HG02588 (cell line): ENCODE data around the gene TGFB2.

ENCODE experiments used
- ATAC-seq: cut with Tn5 transposase; IDR thresholded peaks from one replicate; pipeline ENCODE4 v1.9.1; 2021; ENCODE audit warnings: mild to moderate bottlenecking, moderate library complexity; ENCODE audit not compliant: unreplicated experiment

TGFB2 gene

GRCh38 chr1:218330043-218330623 lies 15.0 kb upstream of the TGFB2 start:
- no peak for ATAC-seq

- no peak for ATAC-seq
Observed at GRCh38 chr1:218332416-218332815, 12.7 kb upstream of the TGFB2 start.

GRCh38 chr1:218336328-218336727 lies 8.8 kb upstream of the TGFB2 start:
- ATAC-seq: no peak

- ATAC-seq: peak; percentile 60
Observed at GRCh38 chr1:218339267-218339831, 5.8 kb upstream of the TGFB2 start.

- no peak for ATAC-seq
Observed at GRCh38 chr1:218341325-218341724, 3.8 kb upstream of the TGFB2 start.

- ATAC-seq: no peak
Observed at GRCh38 chr1:218342091-218342490, 3.0 kb upstream of the TGFB2 start.

GRCh38 chr1:218345673-218346390 lies 696 bp downstream of the TGFB2 start:
- ATAC-seq: peak; percentile 67

GRCh38 chr1:218346391-218347204 lies 1.5 kb downstream of the TGFB2 start:
- ATAC-seq: no peak

GRCh38 chr1:218347336-218347722 lies 2.2 kb downstream of the TGFB2 start:
- ATAC-seq: no peak

GRCh38 chr1:218347723-218348627 lies 2.8 kb downstream of the TGFB2 start:
- no peak for ATAC-seq

- ATAC-seq: no peak
Observed at GRCh38 chr1:218348628-218349071, 3.5 kb downstream of the TGFB2 start.

GRCh38 chr1:218349348-218350034 lies 4.4 kb downstream of the TGFB2 start:
- ATAC-seq: no peak

GRCh38 chr1:218350035-218350525 lies 4.9 kb downstream of the TGFB2 start:
- ATAC-seq: no peak

- no peak for ATAC-seq
Observed at GRCh38 chr1:218350801-218351266, 5.7 kb downstream of the TGFB2 start.

- peak; percentile 67 for ATAC-seq
Observed at GRCh38 chr1:218351391-218352074, 6.4 kb downstream of the TGFB2 start.

- no peak for ATAC-seq
Observed at GRCh38 chr1:218352075-218352438, 6.9 kb downstream of the TGFB2 start.

- no peak for ATAC-seq
Observed at GRCh38 chr1:218353656-218354055, 8.5 kb downstream of the TGFB2 start.

- no peak for ATAC-seq
Observed at GRCh38 chr1:218355278-218355677, 10.1 kb downstream of the TGFB2 start.
